ENCODE data around the gene CHRDL2.

The CHRDL2 gene

GRCh38 chr11:74696939-74697675 is 34.1 kb downstream of the CHRDL2 start:
- ChIA-PET CTCF (interaction anchor here (1.3 kb wide), 1 partner anchor 8 kb away, joined by 4 read pairs; no protein-coding TSS in a partner anchor), POLR2A (ENCODE audit: low non-redundant PET) (no interaction called here)
- H3K27ac ChIP-seq: 0 out of 2 replicates have a peak overlapping the region, but pooled peaks have one; percentile 6
- TF ChIP-seq CTCF (conservative IDR thresholded peaks at IDR 0.05; ENCODE audit: low read depth): no peak
- peak; percentile 57 for DNase-seq (ENCODE audit: low spot score)

GRCh38 chr11:74696500-74696899 is 34.7 kb downstream of the CHRDL2 start:
- ChIA-PET POLR2A (ENCODE audit: low non-redundant PET) (no interaction called here), CTCF (interaction anchor here (1.3 kb wide), 1 partner anchor 9 kb away, joined by 4 read pairs; no protein-coding TSS in a partner anchor)
- H3K27ac ChIP-seq: 0 out of 2 replicates have a peak overlapping the region, but pooled peaks have one; percentile 6
- no peak for TF ChIP-seq CTCF (conservative IDR thresholded peaks at IDR 0.05; ENCODE audit: low read depth)
- no peak for DNase-seq (ENCODE audit: low spot score)

- TF ChIP-seq CTCF (conservative IDR thresholded peaks at IDR 0.05; ENCODE audit: low read depth): no peak
- ChIA-PET CTCF (interaction anchor here (1.3 kb wide), 1 partner anchor 10 kb away, joined by 4 read pairs; no protein-coding TSS in a partner anchor), POLR2A (ENCODE audit: low non-redundant PET) (no interaction called here)
- no peak overlapping the region for H3K27ac ChIP-seq
- no peak for DNase-seq (ENCODE audit: low spot score)
Observed at GRCh38 chr11:74695705-74696280, 35.4 kb downstream of the CHRDL2 start.

- peak; percentile 52 for DNase-seq (ENCODE audit: low spot score)
- TF ChIP-seq CTCF (conservative IDR thresholded peaks at IDR 0.05; ENCODE audit: low read depth): no peak
- ChIA-PET CTCF (no interaction called here), POLR2A (ENCODE audit: low non-redundant PET) (no interaction called here)
- no peak overlapping the region for H3K27ac ChIP-seq
Observed at GRCh38 chr11:74694136-74694930, 36.9 kb downstream of the CHRDL2 start.

GRCh38 chr11:74693531-74693930 is 37.7 kb downstream of the CHRDL2 start:
- no peak overlapping the region for H3K27ac ChIP-seq
- DNase-seq (ENCODE audit: low spot score): no peak
- ChIA-PET CTCF (interaction anchor here (0.7 to 1.7 kb wide), 2 partner anchors 9 to 34 kb away, joined by 4 to 6 read pairs; no protein-coding TSS in a partner anchor), POLR2A (ENCODE audit: low non-redundant PET) (no interaction called here)
- no peak for TF ChIP-seq CTCF (conservative IDR thresholded peaks at IDR 0.05; ENCODE audit: low read depth)

GRCh38 chr11:74691755-74692154 is 39.5 kb downstream of the CHRDL2 start:
- no peak overlapping the region for H3K27ac ChIP-seq
- CTCF ChIA-PET: interaction anchor here (0.9 kb wide), 1 partner anchor 11 kb away, joined by 3 read pairs; no protein-coding TSS in a partner anchor
- no peak for DNase-seq (ENCODE audit: low spot score)
- no peak for TF ChIP-seq CTCF (conservative IDR thresholded peaks at IDR 0.05; ENCODE audit: low read depth)
- POLR2A ChIA-PET (ENCODE audit: low non-redundant PET): no interaction called here
